T-cell (primary cell): ENCODE measurements around the gene PWP1. TPM values are rescaled to one million over a fixed set of nuclear protein-coding genes. Genes with fewer than 3 reads are reported as not detected.
"Not testable (repeated sequence)": the region's sequence is repeated elsewhere in the genome, so short reads cannot be mapped to it uniquely, and the experiment has no call there.

Experiments used
- ATAC-seq, 4 experiments: fragments of 200-7000 bp in 3 of 4; fragments of 150-1000 bp in 1 of 4; cut with Tn5 transposase; replicated peaks in 1 of 4; 1 replicate in 3 of 4; 2 replicates in 1 of 4; pipeline ENCODE4 v1.10.0; 2021; ENCODE audit warnings: moderate library complexity in 3 of 4, mild to moderate bottlenecking in 2 of 4, moderate number of reproducible peaks in 1 of 4
- CTCF ChIA-PET, 2 donors: fragments of 300-600 bp; sonication (Branson Sonifier 250); formaldehyde crosslinking; loops; one replicate each; lab custom pipeline; 2022; ENCODE audit warnings: antibody characterized with exemption in 2 of 2; lab: Charles Lee
- POLR2A ChIA-PET, 2 donors: fragments of 300-600 bp; sonication (Branson Sonifier 250); formaldehyde crosslinking; loops; one replicate each; lab custom pipeline; 2022; ENCODE audit warnings: antibody characterized with exemption in 2 of 2; lab: Charles Lee
- DNase-seq, 35 experiments: peaks; one replicate each; pipeline versions ENCODE4 v3.0.0 to v3.0.0-alpha.2; 2013 to 2023
- H3K27ac ChIP-seq: one replicate; pipeline ENCODE4 v1.5.1; 2013; ENCODE audit warnings: low read length
- H3K27me3 ChIP-seq, 2 experiments: replicated peaks in 1 of 2; 1 replicate in 1 of 2; 2 replicates in 1 of 2; pipeline versions ENCODE4 v1.6.1 to v1.7.0; 2013; ENCODE audit warnings: low read length in 1 of 2, mixed read lengths in 1 of 2; ENCODE audit not compliant: control insufficient read depth in 2 of 2, insufficient read depth in 2 of 2; ENCODE audit errors: extremely low read depth in 1 of 2
- H3K36me3 ChIP-seq, 2 donors: 1 replicate in 1 of 2; 2 replicates in 1 of 2; pipeline versions ENCODE4 v1.6.1 to v1.7.0; 2013; ENCODE audit warnings: low read length in 1 of 2; ENCODE audit not compliant: control insufficient read depth in 2 of 2, insufficient read depth in 1 of 2; ENCODE audit errors: extremely low read depth in 1 of 2
- H3K4me1 ChIP-seq, 2 experiments: 1 replicate in 1 of 2; 2 replicates in 1 of 2; pipeline versions ENCODE4 v1.6.1 to v1.7.0; 2013; ENCODE audit warnings: low read length in 2 of 2, mixed read lengths in 1 of 2; ENCODE audit not compliant: insufficient read depth in 2 of 2, control insufficient read depth in 1 of 2; ENCODE audit errors: extremely low read depth in 1 of 2
- H3K4me3 ChIP-seq, 2 donors: 1 replicate in 1 of 2; 2 replicates in 1 of 2; pipeline versions ENCODE4 v1.5.1 to v1.7.0; 2013; ENCODE audit warnings: mild to moderate bottlenecking in 2 of 2, low read length in 1 of 2, moderate library complexity in 1 of 2; ENCODE audit not compliant: control insufficient read depth in 1 of 2; ENCODE audit errors: extremely low read depth in 1 of 2
- H3K9me3 ChIP-seq: 2 replicates; pipeline ENCODE4 v1.7.0; 2013
- H3K27ac Mint-ChIP-seq, 2 donors: one replicate each; pipeline ENCODE4 v1.8.0; 2020 to 2021; ENCODE audit warnings: mild to moderate bottlenecking in 2 of 2, mixed read lengths in 2 of 2
- H3K27me3 Mint-ChIP-seq, 2 donors: one replicate each; pipeline ENCODE4 v1.8.0; 2021 to 2022; ENCODE audit warnings: mixed read lengths in 2 of 2
- H3K36me3 Mint-ChIP-seq: one replicate; pipeline ENCODE4 v1.8.0; 2021; ENCODE audit warnings: mixed read lengths
- H3K4me1 Mint-ChIP-seq, 3 donors: one replicate each; pipeline ENCODE4 v1.8.0; 2020 to 2022; ENCODE audit warnings: mixed read lengths in 3 of 3, mild to moderate bottlenecking in 1 of 3
- H3K4me3 Mint-ChIP-seq, 3 donors: one replicate each; pipeline ENCODE4 v1.8.0; 2020 to 2022; ENCODE audit warnings: mild to moderate bottlenecking in 3 of 3, mixed read lengths in 3 of 3, moderate library complexity in 3 of 3
- H3K9me3 Mint-ChIP-seq, 3 donors: one replicate each; pipeline ENCODE4 v1.8.0; 2020 to 2022; ENCODE audit warnings: mixed read lengths in 3 of 3
- WGBS: methylation state at CpG from one replicate; pipeline ENCODE4 v1.1.5; 2013; ENCODE audit warnings: missing lambda C conversion rate; ENCODE audit not compliant: insufficient coverage; 5-methylcytosine and 5-hydroxymethylcytosine counted together
- total RNA-seq, 35 experiments: library from RNA in 6 of 35; stranded (reverse) in 6 of 35; fragments of 120-200 nt in 1 of 35; gene quantifications; one replicate each; pipeline versions ENCODE4 v1.2.1 to v1.2.4 and lab custom pipeline; 2013 to 2026

The PWP1 gene
- total RNA-seq, 5 donors from 2014 or later (not counting 1 experiment from before 2014, with no cell fraction given), result 22.1 to 36.9 (median 28.5) TPM

GRCh38 chr12:107684990-107685359 lies 624 bp upstream of the PWP1 start:
- ChIA-PET POLR2A (interaction anchor here (0.6 to 0.7 kb wide), 3 partner anchors 311 to 1060 kb away, joined by 4 to 7 read pairs (median 6); no protein-coding TSS in a partner anchor), CTCF (interaction anchor here in 1 of 2 donors (1.4 kb wide), 1 partner anchor 14 kb away, joined by 4 read pairs; no protein-coding TSS in a partner anchor)
- Histone ChIP-seq H3K4me3 (peak overlapping the region; percentile 86 to 89), H3K36me3 (peaks cover 3 to 19% of the 10 kb centered on the region in 2 donors), H3K4me1 (peaks cover 7 to 19% of the 10 kb centered on the region in 2 experiments), H3K9me3 (no peaks in the 10 kb centered on the region), H3K27me3 (no peaks in the 10 kb centered on the region), H3K27ac (peak overlapping the region; percentile 63)
- ATAC-seq, result peak in 2 of 4 experiments; percentile 1 to 2
- H3K27ac Mint-ChIP-seq, result peak overlapping the region; percentile 96 to 98
- DNase-seq, result peak in 8 of 35 experiments; percentile 5 to 49 (median 6)
- no peaks in the 10 kb centered on the region for H3K27me3 Mint-ChIP-seq
- peaks cover 16% of the 10 kb centered on the region for H3K36me3 Mint-ChIP-seq
- peak overlapping the region; percentile 91 to 98 (median 97) for H3K4me3 Mint-ChIP-seq
- H3K4me1 Mint-ChIP-seq, result peaks cover 31 to 37% (median 36%) of the 10 kb centered on the region in 3 donors
- H3K9me3 Mint-ChIP-seq, result no peaks in the 10 kb centered on the region
- whole genome bisulfite sequencing, result 17% methylated on average over 2 of the region's 9 CpGs

- peaks cover 20 to 92% of the 10 kb centered on the region in 2 donors for H3K36me3 ChIP-seq
- DNase-seq, H3K27me3 Mint-ChIP-seq, H3K27me3 ChIP-seq, H3K9me3 Mint-ChIP-seq, H3K9me3 ChIP-seq, H3K27ac Mint-ChIP-seq, H3K4me3 ChIP-seq, H3K4me3 Mint-ChIP-seq, H3K4me1 ChIP-seq, H3K27ac ChIP-seq, H3K4me1 Mint-ChIP-seq, ATAC-seq: not testable (repeated sequence)
- POLR2A ChIA-PET, result interaction anchor here in 1 of 2 donors (0.6 kb wide), 1 partner anchor 48 kb away, joined by 4 read pairs; no protein-coding TSS in a partner anchor
- WGBS, result no CpG with 5 or more reads among the region's 2 CpGs
- H3K36me3 Mint-ChIP-seq, result peaks cover 65% of the 10 kb centered on the region
- CTCF ChIA-PET, result interaction anchor here in 1 of 2 donors (0.7 to 1.3 kb wide), 2 partner anchors 19 to 538 kb away, joined by 5 to 7 read pairs; no protein-coding TSS in a partner anchor
Measured at GRCh38 chr12:107695772-107696171, 10.2 kb downstream of the PWP1 start.

DNA sequence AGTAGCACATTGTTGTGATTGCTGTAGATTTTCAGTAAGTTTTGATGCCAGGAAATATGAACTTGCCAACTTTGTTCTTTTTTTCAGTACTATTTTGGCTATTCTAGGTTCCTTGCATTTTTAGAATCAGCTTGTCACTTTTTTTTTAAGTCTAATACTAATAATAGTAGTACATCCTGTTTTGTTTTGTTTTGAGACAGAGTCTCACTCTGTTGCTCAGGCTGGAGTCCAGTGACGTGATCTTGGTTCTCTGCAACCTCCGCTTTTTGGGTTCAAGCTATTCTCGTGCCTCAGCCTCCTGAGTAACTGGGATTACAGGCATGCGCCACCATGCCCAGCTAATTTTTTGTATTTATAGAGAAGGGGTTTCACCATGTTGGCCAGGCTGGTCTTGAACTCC lies 16.5 kb downstream of the PWP1 start:
- Histone ChIP-seq H3K27ac (no peak overlapping the region), H3K36me3 (peaks cover 23 to 78% of the 10 kb centered on the region in 2 donors), H3K4me3 (no peak overlapping the region), H3K9me3 (no peaks in the 10 kb centered on the region), H3K4me1 (no peaks in the 10 kb centered on the region), H3K27me3 (no peaks in the 10 kb centered on the region)
- CTCF ChIA-PET, result no interaction called here
- POLR2A ChIA-PET, result no interaction called here
- DNase-seq (no peak), ATAC-seq (no peak)
- H3K4me1 Mint-ChIP-seq, result peaks cover 0 to 2% (median 0%) of the 10 kb centered on the region in 3 donors
- 97% methylated on average over 4 of the region's 4 CpGs for WGBS
- no peaks in the 10 kb centered on the region for H3K27me3 Mint-ChIP-seq
- H3K27ac Mint-ChIP-seq, result no peak overlapping the region
- peaks cover 3 to 4% (median 4%) of the 10 kb centered on the region in 3 donors for H3K9me3 Mint-ChIP-seq
- peaks cover 80% of the 10 kb centered on the region for H3K36me3 Mint-ChIP-seq
- no peak overlapping the region for H3K4me3 Mint-ChIP-seq

GRCh38 chr12:107704041-107704440 lies 18.4 kb downstream of the PWP1 start:
- no peaks in the 10 kb centered on the region for H3K9me3 ChIP-seq
- Mint-ChIP-seq H3K4me3 (no peak overlapping the region), H3K9me3 (peaks cover 3 to 4% (median 4%) of the 10 kb centered on the region in 3 donors), H3K4me1 (peaks cover 0 to 4% (median 2%) of the 10 kb centered on the region in 3 donors), H3K27ac (no peak overlapping the region), H3K36me3 (peaks cover 91% of the 10 kb centered on the region), H3K27me3 (no peaks in the 10 kb centered on the region)
- ATAC-seq (no peak), DNase-seq (no peak)
- H3K36me3 ChIP-seq, result peaks cover 16 to 72% of the 10 kb centered on the region in 2 donors
- no peak overlapping the region for H3K4me3 ChIP-seq
- no peaks in the 10 kb centered on the region for H3K4me1 ChIP-seq
- WGBS, result 100% methylated on average over 1 of the region's 5 CpGs
- no peak overlapping the region for H3K27ac ChIP-seq
- ChIA-PET CTCF (no interaction called here), POLR2A (no interaction called here)
- no peaks in the 10 kb centered on the region for H3K27me3 ChIP-seq

GRCh38 chr12:107705522-107705921 lies 19.9 kb downstream of the PWP1 start:
- CTCF ChIA-PET, H3K4me1 Mint-ChIP-seq, DNase-seq, H3K27ac Mint-ChIP-seq, H3K27ac ChIP-seq, H3K4me1 ChIP-seq, H3K9me3 Mint-ChIP-seq, H3K27me3 Mint-ChIP-seq, ATAC-seq, H3K4me3 ChIP-seq, H3K27me3 ChIP-seq, H3K9me3 ChIP-seq, POLR2A ChIA-PET, H3K4me3 Mint-ChIP-seq: not testable (repeated sequence)
- H3K36me3 ChIP-seq, result peaks cover 12 to 72% of the 10 kb centered on the region in 2 donors
- peaks cover 91% of the 10 kb centered on the region for H3K36me3 Mint-ChIP-seq
- no CpG with 5 or more reads among the region's 5 CpGs for WGBS

GRCh38 chr12:107715780-107716179 lies 30.2 kb downstream of the PWP1 start:
- peaks cover 55% of the 10 kb centered on the region for H3K36me3 Mint-ChIP-seq
- H3K27me3 Mint-ChIP-seq, result no peaks in the 10 kb centered on the region
- Histone ChIP-seq H3K4me1 (no peaks in the 10 kb centered on the region), H3K27ac (no peak overlapping the region), H3K36me3 (peaks cover under 1 to 43% of the 10 kb centered on the region in 2 donors), H3K27me3 (no peaks in the 10 kb centered on the region), H3K9me3 (no peaks in the 10 kb centered on the region), H3K4me3 (no peak overlapping the region)
- H3K4me3 Mint-ChIP-seq, result no peak overlapping the region
- POLR2A ChIA-PET, result no interaction called here
- no peak for ATAC-seq
- CTCF ChIA-PET, result no interaction called here
- DNase-seq, result no peak
- H3K27ac Mint-ChIP-seq, result no peak overlapping the region
- no peaks in the 10 kb centered on the region for H3K9me3 Mint-ChIP-seq
- H3K4me1 Mint-ChIP-seq, result no peaks in the 10 kb centered on the region
